ENCODE measurements around the gene ALKBH5. TPM values are rescaled to one million over a fixed set of nuclear protein-coding genes. Genes with fewer than 3 reads are reported as not detected.
A peak's percentile ranks its signal among the peaks of the same experiment; 100 is the strongest.

The ALKBH5 gene
- total RNA-seq (10 to 100 TPM; 38.8 to 66.7 (median 58.9) TPM), polyA plus RNA-seq (10 to 100 TPM; 32.8 to 41.1 (median 36.7) TPM)
- long read RNA-seq, donor 1, transcript ALKBH5-201 (4 exons, 2,748 nt) = major isoform, 9 of 15 reads
- long read RNA-seq, donor 1, partial matches to known transcripts = 6 of 15 reads
- long read RNA-seq, donor 1, other reads (novel, unspliced or antisense) = 0 of 15 reads
- long read RNA-seq, donor 2, transcript ALKBH5-201 (4 exons, 2,748 nt) = major isoform, 7 of 25 reads
- long read RNA-seq, donor 2, partial matches to known transcripts = 17 of 25 reads
- long read RNA-seq, donor 2, other reads (novel, unspliced or antisense) = 0 of 25 reads
- long read RNA-seq, donor 3, partial matches to known transcripts = 20 of 23 reads
- long read RNA-seq, donor 3, other reads (novel, unspliced or antisense) = 0 of 23 reads
- long read RNA-seq, donor 4 = 0 reads
- long read RNA-seq, donor 5, transcript ALKBH5-201 (4 exons, 2,748 nt) = major isoform, 7 of 30 reads
- long read RNA-seq, donor 5, partial matches to known transcripts = 22 of 30 reads
- long read RNA-seq, donor 5, other reads (novel, unspliced or antisense) = 0 of 30 reads
- long read RNA-seq, donor 6, transcript ALKBH5-201 (4 exons, 2,748 nt) = major isoform, 14 of 15 reads
- long read RNA-seq, donor 6, partial matches to known transcripts = 0 of 15 reads
- long read RNA-seq, donor 6, other reads (novel, unspliced or antisense) = 0 of 15 reads
- long read RNA-seq, donor 7, transcript ALKBH5-201 (4 exons, 2,748 nt) = major isoform, 7 of 7 reads
- long read RNA-seq, donor 7, partial matches to known transcripts = 0 of 7 reads
- long read RNA-seq, donor 7, other reads (novel, unspliced or antisense) = 0 of 7 reads
- long read RNA-seq, donor 8, transcript ALKBH5-201 (4 exons, 2,748 nt) = major isoform, 5 of 5 reads
- long read RNA-seq, donor 8, partial matches to known transcripts = 0 of 5 reads
- long read RNA-seq, donor 8, other reads (novel, unspliced or antisense) = 0 of 5 reads
- long read RNA-seq, donor 9, partial matches to known transcripts = 0 of 5 reads
- long read RNA-seq, donor 9, other reads (novel, unspliced or antisense) = 0 of 5 reads
- long read RNA-seq, donor 10, partial matches to known transcripts = 0 of 4 reads
- long read RNA-seq, donor 10, other reads (novel, unspliced or antisense) = 0 of 4 reads

- intact Hi-C loops (cut with DNase I; ENCODE audit: low total_unique reads) = no loop called here
- Histone ChIP-seq H3K9me3 (no peaks in the 10 kb centered on the region), H3K36me3 (peaks cover 0 to 6% (median 3%) of the 10 kb centered on the region in 4 donors), H3K27me3 (no peaks in the 10 kb centered on the region), H3K4me3 (peak within 1 kb of the TSS; percentile 74 to 97 (median 88)), H3K27ac (peak within 1 kb of the TSS; percentile 96 to 100 (median 98)), H3K4me1 (peaks cover 47 to 76% (median 59%) of the 10 kb centered on the region in 4 donors)
- TF ChIP-seq, protein P1, sequence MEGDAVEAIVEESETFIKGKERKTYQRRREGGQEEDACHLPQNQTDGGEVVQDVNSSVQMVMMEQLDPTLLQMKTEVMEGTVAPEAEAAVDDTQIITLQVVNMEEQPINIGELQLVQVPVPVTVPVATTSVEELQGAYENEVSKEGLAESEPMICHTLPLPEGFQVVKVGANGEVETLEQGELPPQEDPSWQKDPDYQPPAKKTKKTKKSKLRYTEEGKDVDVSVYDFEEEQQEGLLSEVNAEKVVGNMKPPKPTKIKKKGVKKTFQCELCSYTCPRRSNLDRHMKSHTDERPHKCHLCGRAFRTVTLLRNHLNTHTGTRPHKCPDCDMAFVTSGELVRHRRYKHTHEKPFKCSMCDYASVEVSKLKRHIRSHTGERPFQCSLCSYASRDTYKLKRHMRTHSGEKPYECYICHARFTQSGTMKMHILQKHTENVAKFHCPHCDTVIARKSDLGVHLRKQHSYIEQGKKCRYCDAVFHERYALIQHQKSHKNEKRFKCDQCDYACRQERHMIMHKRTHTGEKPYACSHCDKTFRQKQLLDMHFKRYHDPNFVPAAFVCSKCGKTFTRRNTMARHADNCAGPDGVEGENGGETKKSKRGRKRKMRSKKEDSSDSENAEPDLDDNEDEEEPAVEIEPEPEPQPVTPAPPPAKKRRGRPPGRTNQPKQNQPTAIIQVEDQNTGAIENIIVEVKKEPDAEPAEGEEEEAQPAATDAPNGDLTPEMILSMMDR (IDR thresholded peaks at IDR 0.05) = no peak
- TF ChIP-seq EP300 (IDR thresholded peaks at IDR 0.05) (peak; percentile 29), POLR2AphosphoS5 (IDR thresholded peaks at IDR 0.05) (peak; percentile 92 to 98 (median 93)), POLR2A (IDR thresholded peaks at IDR 0.05) (peak in 1 of 4 donors; percentile 54)
- WGBS, 5 donors = 0 to 1% (median 0%) methylated on average over 34 to 98 of the region's 98 CpGs
- DNase-seq = peak; percentile 98 to 99
These were observed at the start of gene ALKBH5 for GRCh38 chr17:18183334-18184142. ALKBH5 (plus strand) TSS chr17:18183828; CDS start chr17:18184244, 416 bp downstream.

GRCh38 chr17:18136357-18136756 is 47.3 kb upstream of the ALKBH5 start:
- H3K27me3 ChIP-seq = peaks cover 0 to 27% (median 0%) of the 10 kb centered on the region in 3 donors
- no peak overlapping the region for H3K27ac ChIP-seq
- no peak overlapping the region for H3K4me3 ChIP-seq
- intact Hi-C loops (cut with DNase I; ENCODE audit: low total_unique reads) = no loop called here
- no peaks in the 10 kb centered on the region for H3K9me3 ChIP-seq
- DNase-seq = no peak
- no peaks in the 10 kb centered on the region for H3K36me3 ChIP-seq
- 74 to 81% (median 77%) methylated on average over 15 to 19 of the region's 19 CpGs for WGBS, 5 donors
- H3K4me1 ChIP-seq = peaks cover 0 to 4% (median 4%) of the 10 kb centered on the region in 4 donors
- TF ChIP-seq POLR2A (IDR thresholded peaks at IDR 0.05) (no peak), POLR2AphosphoS5 (IDR thresholded peaks at IDR 0.05) (no peak)
- TF ChIP-seq, protein P1 (IDR thresholded peaks at IDR 0.05) = no peak

GRCh38 chr17:18138065-18138749 is 45.4 kb upstream of the ALKBH5 start:
- Histone ChIP-seq H3K4me1 (peaks cover 0 to 9% (median 5%) of the 10 kb centered on the region in 4 donors), H3K9me3 (no peaks in the 10 kb centered on the region), H3K27me3 (peaks cover 0 to 45% (median 0%) of the 10 kb centered on the region in 3 donors), H3K36me3 (no peaks in the 10 kb centered on the region), H3K4me3 (no peak overlapping the region), H3K27ac (no peak overlapping the region)
- no peak for DNase-seq
- TF ChIP-seq POLR2A (IDR thresholded peaks at IDR 0.05) = no peak
- no peak for TF ChIP-seq POLR2AphosphoS5 (IDR thresholded peaks at IDR 0.05)
- TF ChIP-seq EP300 (IDR thresholded peaks at IDR 0.05) = no peak
- TF ChIP-seq, protein P1 (IDR thresholded peaks at IDR 0.05) = no peak
- intact Hi-C loops (cut with DNase I; ENCODE audit: low total_unique reads) = no loop called here
- WGBS, 5 donors = 84 to 86% (median 85%) methylated on average over 3 to 8 of the region's 8 CpGs
